Fibroblast of lung (primary cell): ENCODE data around the gene SAG. TPM values are rescaled to one million over a fixed set of nuclear protein-coding genes. Genes with fewer than 3 reads are reported as not detected.

Source experiments
- DNase-seq, 2 donors: peaks; one replicate each; pipeline versions ENCODE4 v3.0.0 to v3.0.0-alpha.2; 2010; ENCODE audit warnings: low read depth in 2 of 2
- H2AFZ ChIP-seq: 2 replicates; pipeline ENCODE4 v1.5.1; 2012; ENCODE audit warnings: low read length, control low read depth, inconsistent platforms
- H3K27ac ChIP-seq: 2 replicates; pipeline ENCODE4 v1.5.1; 2011; ENCODE audit warnings: low read length, control low read depth; ENCODE audit not compliant: insufficient read depth
- H3K27me3 ChIP-seq: 2 replicates; pipeline ENCODE4 v1.5.1; 2011; ENCODE audit warnings: mild to moderate bottlenecking, low read length; ENCODE audit not compliant: control insufficient read depth, insufficient read depth
- H3K36me3 ChIP-seq: 2 replicates; pipeline ENCODE4 v1.5.1; 2011; ENCODE audit warnings: low read length; ENCODE audit not compliant: control insufficient read depth, insufficient read depth
- H3K4me1 ChIP-seq: 2 replicates; pipeline ENCODE4 v1.5.1; 2011; ENCODE audit warnings: low read length; ENCODE audit not compliant: control insufficient read depth, insufficient read depth; ENCODE audit errors: extremely low read depth
- H3K4me2 ChIP-seq: 2 replicates; pipeline ENCODE4 v1.5.1; 2011; ENCODE audit warnings: low read length, control low read depth; ENCODE audit not compliant: insufficient read depth; ENCODE audit errors: extremely low read depth
- H3K4me3 ChIP-seq, 4 experiments: fragments of 200-600 bp in 1 of 4; sonication (generic) in 1 of 4; replicated peaks in 1 of 4; 2 replicates each; pipeline ENCODE4 v1.5.1; 2011 to 2016; ENCODE audit warnings: low read length in 4 of 4, low read depth in 3 of 4, mild to moderate bottlenecking in 3 of 4, control low read depth in 2 of 4, inconsistent platforms in 1 of 4, mixed read lengths in 1 of 4; ENCODE audit not compliant: insufficient read depth in 1 of 4; ENCODE audit errors: control extremely low read depth in 1 of 4
- H3K79me2 ChIP-seq: 2 replicates; pipeline ENCODE4 v1.5.1; 2012; ENCODE audit warnings: mild to moderate bottlenecking, low read length, inconsistent platforms; ENCODE audit not compliant: control insufficient read depth, insufficient read depth
- H3K9ac ChIP-seq: 2 replicates; pipeline ENCODE4 v1.5.1; 2011; ENCODE audit warnings: mild to moderate bottlenecking, low read length, control low read depth; ENCODE audit not compliant: insufficient read depth
- H3K9me3 ChIP-seq: 2 replicates; pipeline ENCODE4 v1.5.1; 2012; ENCODE audit warnings: low read depth, low read length; ENCODE audit not compliant: control insufficient read depth, insufficient read depth
- H4K20me1 ChIP-seq: 2 replicates; pipeline ENCODE4 v1.5.1; 2011; ENCODE audit warnings: low read length; ENCODE audit not compliant: control insufficient read depth, insufficient read depth; ENCODE audit errors: extremely low read depth
- CTCF ChIP-seq, 2 donors: IDR thresholded peaks in 1 of 2; conservative IDR thresholded peaks in 1 of 2; 1 replicate in 1 of 2; 2 replicates in 1 of 2; pipeline ENCODE4 v1.5.1; 2011 to 2012; ENCODE audit warnings: low read length in 2 of 2, control low read depth in 1 of 2, inconsistent platforms in 1 of 2, low read depth in 1 of 2, mild to moderate bottlenecking in 1 of 2
- EZH2 ChIP-seq: IDR thresholded peaks from 2 replicates; pipeline ENCODE4 v1.5.1; 2012; ENCODE audit warnings: low read length, control low read depth, mild to moderate bottlenecking; ENCODE audit errors: missing control alignments
- polyA plus RNA-seq, 2 donors: library from polyadenylated mRNA; depleted of rRNA in 1 of 2; stranded (reverse) in 1 of 2; unstranded in 1 of 2; fragments of >200 nt; gene quantifications; 2 replicates each; pipeline ENCODE4 v1.2.1, GENCODE V29; 2011 to 2012; ENCODE audit warnings: missing spikeins in 1 of 2
- total RNA-seq: library from RNA; depleted of rRNA; stranded (reverse); fragments of >200 nt; gene quantifications from 2 replicates; pipeline ENCODE4 v1.2.1, GENCODE V29; 2014

The SAG gene
- total and polyA plus RNA-seq, 2 donors (not counting 1 experiment from before 2014, with no cell fraction given) = not detected

GRCh38 chr2:233290051-233290845 lies 17.4 kb upstream of the SAG start:
- no peak for DNase-seq
- peaks cover 21% of the 10 kb centered on the region for H3K36me3 ChIP-seq
- no peak overlapping the region for H3K27ac ChIP-seq
- no peak overlapping the region for H2AFZ ChIP-seq
- H3K4me3 ChIP-seq = no peak overlapping the region
- no peaks in the 10 kb centered on the region for H3K9me3 ChIP-seq
- H3K4me2 ChIP-seq = no peak overlapping the region
- no peaks in the 10 kb centered on the region for H3K27me3 ChIP-seq
- TF ChIP-seq EZH2 (no peak), CTCF (conservative IDR thresholded peaks at IDR 0.05 in 1 of 2, IDR thresholded peaks at IDR 0.05 in 1 of 2; ENCODE audit: low read depth in 1 of 2, low read length in 2 of 2) (no peak)
- no peaks in the 10 kb centered on the region for H3K4me1 ChIP-seq
- H4K20me1 ChIP-seq = no peaks in the 10 kb centered on the region
- no peaks in the 10 kb centered on the region for H3K79me2 ChIP-seq
- no peak overlapping the region for H3K9ac ChIP-seq

GRCh38 chr2:233295891-233296290 lies 11.7 kb upstream of the SAG start:
- H3K79me2 ChIP-seq = no peaks in the 10 kb centered on the region
- H3K36me3 ChIP-seq = peaks cover 17% of the 10 kb centered on the region
- no peak overlapping the region for H2AFZ ChIP-seq
- H3K4me2 ChIP-seq = no peak overlapping the region
- H3K9ac ChIP-seq = no peak overlapping the region
- H3K9me3 ChIP-seq = no peaks in the 10 kb centered on the region
- TF ChIP-seq CTCF (conservative IDR thresholded peaks at IDR 0.05 in 1 of 2, IDR thresholded peaks at IDR 0.05 in 1 of 2; ENCODE audit: low read depth in 1 of 2, low read length in 2 of 2) (no peak), EZH2 (no peak)
- H3K4me1 ChIP-seq = no peaks in the 10 kb centered on the region
- no peaks in the 10 kb centered on the region for H4K20me1 ChIP-seq
- H3K27me3 ChIP-seq = no peaks in the 10 kb centered on the region
- DNase-seq = no peak
- H3K27ac ChIP-seq = no peak overlapping the region
- H3K4me3 ChIP-seq = no peak overlapping the region

GRCh38 chr2:233297076-233297475 lies 10.5 kb upstream of the SAG start:
- Histone ChIP-seq H3K4me2 (no peak overlapping the region), H3K27me3 (no peaks in the 10 kb centered on the region), H2AFZ (no peak overlapping the region), H4K20me1 (no peaks in the 10 kb centered on the region), H3K9ac (no peak overlapping the region), H3K79me2 (no peaks in the 10 kb centered on the region), H3K9me3 (no peaks in the 10 kb centered on the region), H3K27ac (no peak overlapping the region), H3K4me3 (no peak overlapping the region), H3K4me1 (no peaks in the 10 kb centered on the region), H3K36me3 (peaks cover 14% of the 10 kb centered on the region)
- DNase-seq = no peak
- no peak for TF ChIP-seq EZH2
- TF ChIP-seq CTCF (conservative IDR thresholded peaks at IDR 0.05 in 1 of 2, IDR thresholded peaks at IDR 0.05 in 1 of 2; ENCODE audit: low read depth in 1 of 2, low read length in 2 of 2) = no peak
